OCI-LY7 (cell line): Measurements from ENCODE around the gene MAPRE3. TPM values are rescaled to one million over a fixed set of nuclear protein-coding genes. Genes with fewer than 3 reads are reported as not detected.

Source experiments
- BruUV-seq: library from RNA; stranded (reverse); fragments of 400-500 nt; replicated peaks from 2 replicates; lab custom pipeline; 2021; lab: Mats Ljungman, UMichigan
- CTCF ChIA-PET: fragments of 300-600 bp; sonication (Branson Sonifier 250); formaldehyde crosslinking; loops from one replicate; lab custom pipeline; 2022; ENCODE audit warnings: antibody characterized with exemption; ENCODE audit not compliant: unreplicated experiment; lab: Charles Lee
- POLR2A ChIA-PET: fragments of 300-600 bp; sonication (Branson Sonifier 250); formaldehyde crosslinking; loops from one replicate; lab custom pipeline; 2022; ENCODE audit warnings: antibody characterized with exemption; lab: Charles Lee
- DNase-seq: peaks from one replicate; pipeline ENCODE4 v3.0.0-alpha.2; 2015; ENCODE audit warnings: low spot score
- H2AFZ ChIP-seq: fragments of 200-600 bp; sonication (generic), shearing (Covaris generic); 2 replicates; pipeline ENCODE4 v1.6.1; 2014; ENCODE audit warnings: mild to moderate bottlenecking, antibody characterized with exemption, low read length, moderate library complexity
- H3K27ac ChIP-seq: fragments of 200-600 bp; sonication (generic); 2 replicates; pipeline ENCODE4 v1.5.1; 2014; ENCODE audit warnings: mixed run types, low read depth, mild to moderate bottlenecking, moderate library complexity, low read length, inconsistent platforms; ENCODE audit not compliant: poor library complexity, severe bottlenecking
- H3K36me3 ChIP-seq: fragments of 200-600 bp; sonication (generic); 2 replicates; pipeline ENCODE4 v1.6.1; 2014; ENCODE audit warnings: mild to moderate bottlenecking, antibody characterized with exemption, low read length, moderate library complexity, mixed read lengths; ENCODE audit not compliant: insufficient read depth
- H3K4me1 ChIP-seq: fragments of 200-600 bp; sonication (generic); 2 replicates; pipeline ENCODE4 v1.5.1; 2014; ENCODE audit warnings: mild to moderate bottlenecking, low read length; ENCODE audit not compliant: insufficient read depth, poor library complexity, severe bottlenecking
- H3K4me2 ChIP-seq: fragments of 200-600 bp; sonication (generic); 2 replicates; pipeline ENCODE4 v1.6.1; 2014; ENCODE audit warnings: mild to moderate bottlenecking, low read length
- H3K4me3 ChIP-seq: fragments of 200-600 bp; sonication (generic); 2 replicates; pipeline ENCODE4 v1.5.1; 2014; ENCODE audit warnings: mild to moderate bottlenecking, low read depth, low read length; ENCODE audit not compliant: poor library complexity, severe bottlenecking
- H3K79me2 ChIP-seq: fragments of 200-600 bp; sonication (generic); 2 replicates; pipeline ENCODE4 v1.6.1; 2016; ENCODE audit warnings: low read depth, mild to moderate bottlenecking, low read length, moderate library complexity, mixed read lengths; ENCODE audit not compliant: insufficient read depth
- H3K9me2 ChIP-seq: fragments of 200-600 bp; sonication (generic); 2 replicates; pipeline ENCODE4 v1.6.1; 2016; ENCODE audit warnings: mild to moderate bottlenecking, low read length, mixed read lengths; ENCODE audit not compliant: insufficient read depth
- H3K9me3 ChIP-seq: fragments of 200-600 bp; sonication (generic); 2 replicates; pipeline ENCODE4 v1.6.1; 2014; ENCODE audit warnings: mild to moderate bottlenecking, mixed run types, low read length, mixed read lengths
- H4K20me1 ChIP-seq: fragments of 200-600 bp; sonication (generic); 2 replicates; pipeline ENCODE4 v1.6.1; 2014; ENCODE audit warnings: mild to moderate bottlenecking, antibody characterized with exemption, low read length, moderate library complexity, mixed read lengths; ENCODE audit not compliant: insufficient read depth
- CTCF ChIP-seq: fragments of 200-600 bp; sonication (generic); conservative IDR thresholded peaks from 2 replicates; pipeline ENCODE4 v1.5.1; 2014; ENCODE audit warnings: mild to moderate bottlenecking, antibody characterized with exemption, low read length, moderate library complexity, mixed read lengths
- EZH2phosphoT487 ChIP-seq: fragments of 200-600 bp; sonication (generic); IDR thresholded peaks from 2 replicates; pipeline ENCODE4 v1.6.1; 2018; ENCODE audit warnings: low read depth, borderline replicate concordance, mild to moderate bottlenecking, mixed run types, antibody characterized with exemption, low read length, moderate library complexity, mixed read lengths
- intact Hi-C: fragments of 100-400 bp; cut with micrococcal nuclease; formaldehyde crosslinking; loops from one replicate; pipeline ENCODE4 v1.10.0; 2022; ENCODE audit not compliant: unreplicated experiment
- total RNA-seq, 2 experiments: library from RNA; depleted of rRNA in 1 of 2; stranded (reverse); fragments of >200 nt in 1 of 2; shearing (Covaris generic) in 1 of 2; gene quantifications; 2 replicates each; pipeline ENCODE4 v1.2.3, GENCODE V29; 2014 to 2022

Gene MAPRE3
- total RNA-seq, 2 experiments from 2014 or later: not detected

- no peaks in the 10 kb centered on the region for H4K20me1 ChIP-seq
- no peak overlapping the region for H3K27ac ChIP-seq
- no peaks in the 10 kb centered on the region for H3K9me2 ChIP-seq
- H3K9me3 ChIP-seq: no peaks in the 10 kb centered on the region
- H3K4me1 ChIP-seq: no peaks in the 10 kb centered on the region
- TF ChIP-seq CTCF: no peak
- no peak for TF ChIP-seq EZH2phosphoT487
- H3K4me3 ChIP-seq: no peak overlapping the region
- ChIA-PET POLR2A (interaction anchor here (1.7 kb wide), 1 partner anchor 45 kb away, joined by 4 read pairs; no protein-coding TSS in a partner anchor), CTCF (no interaction called here)
- H3K36me3 ChIP-seq: no peaks in the 10 kb centered on the region
- H3K4me2 ChIP-seq: no peak overlapping the region
- no TSS peak for BruUV-seq
- intact Hi-C loops: no loop called here
- no peak for DNase-seq
- no peaks in the 10 kb centered on the region for H3K79me2 ChIP-seq
- no peak overlapping the region for H2AFZ ChIP-seq
These were observed 36.4 kb downstream of the MAPRE3 start for GRCh38 chr2:27006602-27007415.

GRCh38 chr2:27007416-27008374 is 37.3 kb downstream of the MAPRE3 start:
- CTCF ChIA-PET: no interaction called here
- no TSS peak for BruUV-seq

More at GRCh38 chr2:27007416-27008374, 37.3 kb downstream of the MAPRE3 start:
- Histone ChIP-seq H3K4me3 (no peak overlapping the region), H3K9me3 (no peaks in the 10 kb centered on the region), H3K27ac (no peak overlapping the region), H2AFZ (no peak overlapping the region), H3K4me1 (no peaks in the 10 kb centered on the region), H3K36me3 (no peaks in the 10 kb centered on the region), H4K20me1 (no peaks in the 10 kb centered on the region), H3K9me2 (no peaks in the 10 kb centered on the region), H3K79me2 (no peaks in the 10 kb centered on the region), H3K4me2 (no peak overlapping the region)
- intact Hi-C loops: no loop called here
- POLR2A ChIA-PET: interaction anchor here (1.7 kb wide), 1 partner anchor 46 kb away, joined by 4 read pairs; no protein-coding TSS in a partner anchor
- no peak for TF ChIP-seq CTCF
- TF ChIP-seq EZH2phosphoT487: no peak
- no peak for DNase-seq
